RWPE2 (cell line): ENCODE results near the gene FCER2.

Source experiments
- ATAC-seq: fragments of 200-7000 bp; cut with Tn5 transposase; 3 replicates; pipeline ENCODE4 v1.9.1; 2021; ENCODE audit warnings: low read depth
- DNase-seq: peaks from one replicate; pipeline ENCODE4 v3.0.0-alpha.2; 2020; ENCODE audit warnings: low spot score
- H3K27ac ChIP-seq: fragments of 450-650 bp; 2 replicates; pipeline ENCODE4 v1.5.1; 2017; ENCODE audit warnings: mild to moderate bottlenecking; ENCODE audit not compliant: poor library complexity, severe bottlenecking
- H3K27me3 ChIP-seq: fragments of 250-450 bp; sonication (Bioruptor Pico); 2 replicates; pipeline ENCODE4 v1.5.1; 2021; ENCODE audit warnings: mild to moderate bottlenecking, moderate library complexity; ENCODE audit not compliant: insufficient read depth, poor library complexity, severe bottlenecking
- H3K36me3 ChIP-seq: fragments of 250-450 bp; sonication (Bioruptor Pico); 2 replicates; pipeline ENCODE4 v1.5.1; 2020; ENCODE audit warnings: low read depth, mild to moderate bottlenecking, moderate library complexity
- H3K4me1 ChIP-seq: fragments of 250-450 bp; sonication (Bioruptor Pico); 2 replicates; pipeline ENCODE4 v1.5.1; 2021; ENCODE audit warnings: mild to moderate bottlenecking, moderate library complexity; ENCODE audit not compliant: insufficient read depth, poor library complexity, severe bottlenecking
- H3K4me3 ChIP-seq: fragments of 250-450 bp; sonication (Bioruptor Pico); 2 replicates; pipeline ENCODE4 v1.5.1; 2021; ENCODE audit warnings: mild to moderate bottlenecking, moderate library complexity; ENCODE audit not compliant: severe bottlenecking
- H3K9me3 ChIP-seq: fragments of 250-450 bp; sonication (Bioruptor Pico); 2 replicates; pipeline ENCODE4 v1.5.1; 2021; ENCODE audit warnings: mild to moderate bottlenecking, moderate library complexity; ENCODE audit not compliant: severe bottlenecking
- CTCF ChIP-seq: fragments of 450-650 bp; IDR thresholded peaks from one replicate; pipeline ENCODE4 v1.5.1; 2017; ENCODE audit warnings: mild to moderate bottlenecking, moderate library complexity; ENCODE audit not compliant: poor library complexity, severe bottlenecking

Gene FCER2

GRCh38 chr19:7718668-7719067, 16.7 kb upstream of the FCER2 start:
- H3K4me3 ChIP-seq = no peak overlapping the region

GRCh38 chr19:7716762-7717161, 14.8 kb upstream of the FCER2 start:
- Histone ChIP-seq H3K36me3 (no peaks in the 10 kb centered on the region), H3K9me3 (no peaks in the 10 kb centered on the region), H3K4me3 (no peak overlapping the region), H3K27me3 (no peaks in the 10 kb centered on the region), H3K4me1 (no peaks in the 10 kb centered on the region), H3K27ac (no peak overlapping the region)
- TF ChIP-seq CTCF = no peak
- DNase-seq = no peak
- no peak for ATAC-seq

More at GRCh38 chr19:7718668-7719067, 16.7 kb upstream of the FCER2 start:
- Histone ChIP-seq H3K4me1 (no peaks in the 10 kb centered on the region), H3K27ac (no peak overlapping the region), H3K9me3 (no peaks in the 10 kb centered on the region), H3K36me3 (no peaks in the 10 kb centered on the region), H3K27me3 (no peaks in the 10 kb centered on the region)
- no peak for TF ChIP-seq CTCF
- no peak for ATAC-seq
- DNase-seq = no peak

GRCh38 chr19:7715671-7716070, 13.7 kb upstream of the FCER2 start:
- H3K27me3 ChIP-seq = no peaks in the 10 kb centered on the region
- DNase-seq (no peak), ATAC-seq (no peak)
- no peak for TF ChIP-seq CTCF
- no peak overlapping the region for H3K4me3 ChIP-seq
- no peaks in the 10 kb centered on the region for H3K36me3 ChIP-seq
- H3K4me1 ChIP-seq = no peaks in the 10 kb centered on the region
- no peak overlapping the region for H3K27ac ChIP-seq
- no peaks in the 10 kb centered on the region for H3K9me3 ChIP-seq

GRCh38 chr19:7710616-7711015, 8.7 kb upstream of the FCER2 start:
- no peaks in the 10 kb centered on the region for H3K4me1 ChIP-seq
- ATAC-seq = no peak

More at GRCh38 chr19:7710616-7711015, 8.7 kb upstream of the FCER2 start:
- no peak for DNase-seq
- H3K9me3 ChIP-seq = no peaks in the 10 kb centered on the region
- no peaks in the 10 kb centered on the region for H3K36me3 ChIP-seq
- H3K27me3 ChIP-seq = no peaks in the 10 kb centered on the region
- no peak overlapping the region for H3K27ac ChIP-seq
- TF ChIP-seq CTCF = no peak
- H3K4me3 ChIP-seq = no peak overlapping the region
